Measurements from ENCODE around the gene LGR6. TPM values are rescaled to one million over a fixed set of nuclear protein-coding genes. Genes with fewer than 3 reads are reported as not detected.

Gene LGR6
- total RNA-seq, 1 experiment from 2014 or later = not detected

- Histone ChIP-seq H3K4me1 (ENCODE audit: low read length) (no peaks in the 10 kb centered on the region), H2AFZ (ENCODE audit: low read length) (no peak overlapping the region), H3K4me2 (ENCODE audit: low read depth, low read length, poor library complexity, severe bottlenecking) (no peak overlapping the region), H3K36me3 (ENCODE audit: insufficient read depth, low read length) (no peaks in the 10 kb centered on the region), H3K4me3 (ENCODE audit: low read length) (no peak overlapping the region), H3K27ac (ENCODE audit: low read length) (no peak overlapping the region), H3K9ac (ENCODE audit: low read length) (no peak overlapping the region), H3K79me2 (ENCODE audit: low read length) (no peaks in the 10 kb centered on the region), H3K27me3 (ENCODE audit: low read length) (no peaks in the 10 kb centered on the region), H3K9me2 (replicated peaks; ENCODE audit: insufficient read depth, low read length) (no peaks in the 10 kb centered on the region), H4K20me1 (ENCODE audit: insufficient read depth, low read depth, low read length) (no peaks in the 10 kb centered on the region), H3K9me3 (ENCODE audit: low read length) (no peaks in the 10 kb centered on the region)
- DNase-seq = no peak
Measured at GRCh38 chr1:202214089-202214843, 20.7 kb downstream of the LGR6 start.

GRCh38 chr1:202215472-202216130, 22.0 kb downstream of the LGR6 start:
- no peaks in the 10 kb centered on the region for H4K20me1 ChIP-seq (ENCODE audit: insufficient read depth, low read depth, low read length)
- H3K79me2 ChIP-seq (ENCODE audit: low read length) = no peaks in the 10 kb centered on the region
- 0 out of 2 replicates have a peak, but pooled peaks cover 3% of the 10 kb centered on the region for H3K4me1 ChIP-seq (ENCODE audit: low read length)
- H3K9ac ChIP-seq (ENCODE audit: low read length) = no peak overlapping the region
- H3K9me2 ChIP-seq (replicated peaks; ENCODE audit: insufficient read depth, low read length) = no peaks in the 10 kb centered on the region
- H3K4me3 ChIP-seq (ENCODE audit: low read length) = no peak overlapping the region
- H3K27me3 ChIP-seq (ENCODE audit: low read length) = no peaks in the 10 kb centered on the region
- no peaks in the 10 kb centered on the region for H3K36me3 ChIP-seq (ENCODE audit: insufficient read depth, low read length)
- H3K9me3 ChIP-seq (ENCODE audit: low read length) = no peaks in the 10 kb centered on the region
- no peak overlapping the region for H3K27ac ChIP-seq (ENCODE audit: low read length)
- no peak overlapping the region for H2AFZ ChIP-seq (ENCODE audit: low read length)
- DNase-seq = no peak
- H3K4me2 ChIP-seq (ENCODE audit: low read depth, low read length, poor library complexity, severe bottlenecking) = no peak overlapping the region

- 0 out of 2 replicates have a peak, but pooled peaks cover 4% of the 10 kb centered on the region for H3K4me1 ChIP-seq (ENCODE audit: low read length)
- H2AFZ ChIP-seq (ENCODE audit: low read length) = no peak overlapping the region
- H3K9ac ChIP-seq (ENCODE audit: low read length) = no peak overlapping the region
- no peaks in the 10 kb centered on the region for H3K9me2 ChIP-seq (replicated peaks; ENCODE audit: insufficient read depth, low read length)
- H3K4me3 ChIP-seq (ENCODE audit: low read length) = no peak overlapping the region
- no peaks in the 10 kb centered on the region for H3K27me3 ChIP-seq (ENCODE audit: low read length)
- no peaks in the 10 kb centered on the region for H3K79me2 ChIP-seq (ENCODE audit: low read length)
- no peak overlapping the region for H3K27ac ChIP-seq (ENCODE audit: low read length)
- DNase-seq = no peak
- no peaks in the 10 kb centered on the region for H3K9me3 ChIP-seq (ENCODE audit: low read length)
- H3K4me2 ChIP-seq (ENCODE audit: low read depth, low read length, poor library complexity, severe bottlenecking) = no peak overlapping the region
- H4K20me1 ChIP-seq (ENCODE audit: insufficient read depth, low read depth, low read length) = no peaks in the 10 kb centered on the region
- no peaks in the 10 kb centered on the region for H3K36me3 ChIP-seq (ENCODE audit: insufficient read depth, low read length)
Measured at GRCh38 chr1:202216691-202217090, 23.1 kb downstream of the LGR6 start.

- 0 out of 2 replicates have a peak, but pooled peaks cover 4% of the 10 kb centered on the region for H3K4me1 ChIP-seq (ENCODE audit: low read length)
- H2AFZ ChIP-seq (ENCODE audit: low read length) = no peak overlapping the region
- H3K9ac ChIP-seq (ENCODE audit: low read length) = no peak overlapping the region
- no peaks in the 10 kb centered on the region for H3K79me2 ChIP-seq (ENCODE audit: low read length)
- H3K36me3 ChIP-seq (ENCODE audit: insufficient read depth, low read length) = no peaks in the 10 kb centered on the region
- no peaks in the 10 kb centered on the region for H3K27me3 ChIP-seq (ENCODE audit: low read length)
- no peaks in the 10 kb centered on the region for H3K9me2 ChIP-seq (replicated peaks; ENCODE audit: insufficient read depth, low read length)
- H4K20me1 ChIP-seq (ENCODE audit: insufficient read depth, low read depth, low read length) = no peaks in the 10 kb centered on the region
- DNase-seq = no peak
- H3K9me3 ChIP-seq (ENCODE audit: low read length) = no peaks in the 10 kb centered on the region
- H3K4me3 ChIP-seq (ENCODE audit: low read length) = no peak overlapping the region
- H3K27ac ChIP-seq (ENCODE audit: low read length) = no peak overlapping the region
- no peak overlapping the region for H3K4me2 ChIP-seq (ENCODE audit: low read depth, low read length, poor library complexity, severe bottlenecking)
Measured at GRCh38 chr1:202217516-202217915, 23.9 kb downstream of the LGR6 start.

- H3K27me3 ChIP-seq (ENCODE audit: low read length) = no peaks in the 10 kb centered on the region
Measured at GRCh38 chr1:202217951-202218350, 24.4 kb downstream of the LGR6 start.

GRCh38 chr1:202220733-202221132, 27.1 kb downstream of the LGR6 start:
- Histone ChIP-seq H3K9ac (ENCODE audit: low read length) (no peak overlapping the region), H3K9me3 (ENCODE audit: low read length) (no peaks in the 10 kb centered on the region), H3K4me3 (ENCODE audit: low read length) (no peak overlapping the region), H3K36me3 (ENCODE audit: insufficient read depth, low read length) (no peaks in the 10 kb centered on the region), H3K27me3 (ENCODE audit: low read length) (no peaks in the 10 kb centered on the region), H3K4me2 (ENCODE audit: low read depth, low read length, poor library complexity, severe bottlenecking) (no peak overlapping the region), H2AFZ (ENCODE audit: low read length) (no peak overlapping the region), H3K9me2 (replicated peaks; ENCODE audit: insufficient read depth, low read length) (no peaks in the 10 kb centered on the region), H3K4me1 (ENCODE audit: low read length) (0 out of 2 replicates have a peak, but pooled peaks cover 4% of the 10 kb centered on the region), H3K27ac (ENCODE audit: low read length) (no peak overlapping the region), H4K20me1 (ENCODE audit: insufficient read depth, low read depth, low read length) (no peaks in the 10 kb centered on the region), H3K79me2 (ENCODE audit: low read length) (no peaks in the 10 kb centered on the region)
- DNase-seq = no peak

More at GRCh38 chr1:202217951-202218350, 24.4 kb downstream of the LGR6 start:
- H3K9me2 ChIP-seq (replicated peaks; ENCODE audit: insufficient read depth, low read length) = no peaks in the 10 kb centered on the region
- H3K27ac ChIP-seq (ENCODE audit: low read length) = no peak overlapping the region
- no peaks in the 10 kb centered on the region for H3K79me2 ChIP-seq (ENCODE audit: low read length)
- H3K9ac ChIP-seq (ENCODE audit: low read length) = no peak overlapping the region
- no peaks in the 10 kb centered on the region for H3K9me3 ChIP-seq (ENCODE audit: low read length)
- no peak overlapping the region for H3K4me2 ChIP-seq (ENCODE audit: low read depth, low read length, poor library complexity, severe bottlenecking)
- no peak overlapping the region for H2AFZ ChIP-seq (ENCODE audit: low read length)
- no peak overlapping the region for H3K4me3 ChIP-seq (ENCODE audit: low read length)
- DNase-seq = no peak
- no peaks in the 10 kb centered on the region for H3K36me3 ChIP-seq (ENCODE audit: insufficient read depth, low read length)
- H3K4me1 ChIP-seq (ENCODE audit: low read length) = 0 out of 2 replicates have a peak, but pooled peaks cover 4% of the 10 kb centered on the region
- no peaks in the 10 kb centered on the region for H4K20me1 ChIP-seq (ENCODE audit: insufficient read depth, low read depth, low read length)

- no peaks in the 10 kb centered on the region for H3K79me2 ChIP-seq (ENCODE audit: low read length)
- no peak overlapping the region for H3K4me3 ChIP-seq (ENCODE audit: low read length)
- no peaks in the 10 kb centered on the region for H3K27me3 ChIP-seq (ENCODE audit: low read length)
- no peaks in the 10 kb centered on the region for H3K36me3 ChIP-seq (ENCODE audit: insufficient read depth, low read length)
- H3K9me3 ChIP-seq (ENCODE audit: low read length) = no peaks in the 10 kb centered on the region
- H3K9me2 ChIP-seq (replicated peaks; ENCODE audit: insufficient read depth, low read length) = no peaks in the 10 kb centered on the region
- H3K4me2 ChIP-seq (ENCODE audit: low read depth, low read length, poor library complexity, severe bottlenecking) = no peak overlapping the region
- no peaks in the 10 kb centered on the region for H4K20me1 ChIP-seq (ENCODE audit: insufficient read depth, low read depth, low read length)
- H3K4me1 ChIP-seq (ENCODE audit: low read length) = 0 out of 2 replicates have a peak, but pooled peaks cover 4% of the 10 kb centered on the region
- no peak overlapping the region for H2AFZ ChIP-seq (ENCODE audit: low read length)
- no peak overlapping the region for H3K27ac ChIP-seq (ENCODE audit: low read length)
- H3K9ac ChIP-seq (ENCODE audit: low read length) = no peak overlapping the region
- DNase-seq = no peak
Measured at GRCh38 chr1:202221911-202222909, 28.6 kb downstream of the LGR6 start.

Measured in Karpas-422 (cell line).